NT2/D1 (cell line): ENCODE measurements around the gene MAP3K5.

Source experiments
- SUZ12 ChIP-seq: IDR thresholded peaks from 2 replicates; pipeline ENCODE4 v1.6.1; 2011; ENCODE audit not compliant: insufficient read length, insufficient read depth; ENCODE audit errors: extremely low read depth
- YY1 ChIP-seq: IDR thresholded peaks from 2 replicates; pipeline ENCODE4 v1.6.1; 2011; ENCODE audit not compliant: insufficient read length, insufficient read depth
- ZNF274 ChIP-seq: IDR thresholded peaks from 2 replicates; pipeline ENCODE4 v1.6.1; 2011; ENCODE audit warnings: mild to moderate bottlenecking, low read depth, low read length

- TF ChIP-seq ZNF274, result no peak
- no peak for TF ChIP-seq YY1
- TF ChIP-seq SUZ12, result no peak
These were observed 139.6 kb downstream of the MAP3K5 start for GRCh38 chr6:136652656-136653055.
